ENCODE data around the gene GAB1.

- TF ChIP-seq CTCF (IDR thresholded peaks at IDR 0.05) (no peak), POLR2A (IDR thresholded peaks at IDR 0.05) (no peak), POLR2AphosphoS5 (IDR thresholded peaks at IDR 0.05) (no peak), EP300 (IDR thresholded peaks at IDR 0.05) (no peak)
Measured at GRCh38 chr4:143424276-143424675, 87.6 kb downstream of the GAB1 start.
